SIG-M5 treated with dmso at 0.1 percent for 504 hours (cell line): Measurements from ENCODE around the gene BIN2.
"Not testable (repeated sequence)": the region's sequence is repeated elsewhere in the genome, so short reads cannot be mapped to it uniquely, and the experiment has no call there.

ENCODE experiments used
- DNase-seq: peaks from one replicate; lab custom pipeline; 2025; ENCODE audit not compliant: unreplicated experiment; lab: John Stamatoyannopoulos, UW

Gene BIN2

GRCh38 chr12:51318057-51318806 lies 5.7 kb downstream of the BIN2 start:
- not testable (repeated sequence) for DNase-seq

GRCh38 chr12:51311389-51311788 lies 12.6 kb downstream of the BIN2 start:
- DNase-seq: no peak

- no peak for DNase-seq
These were observed 16.1 kb downstream of the BIN2 start for GRCh38 chr12:51307655-51308593.

GRCh38 chr12:51306507-51306906 lies 17.5 kb downstream of the BIN2 start:
- no peak for DNase-seq

- not testable (repeated sequence) for DNase-seq
These were observed 23.2 kb downstream of the BIN2 start for GRCh38 chr12:51300768-51301167.

- DNase-seq: no peak
These were observed 28.3 kb downstream of the BIN2 start for GRCh38 chr12:51295651-51296050.

GRCh38 chr12:51294097-51294496 lies 29.9 kb downstream of the BIN2 start:
- DNase-seq: not testable (repeated sequence)

- no peak for DNase-seq
These were observed 30.3 kb downstream of the BIN2 start for GRCh38 chr12:51293696-51294095.

GRCh38 chr12:51291603-51292513 lies 32.1 kb downstream of the BIN2 start:
- DNase-seq: peak; percentile 91

- DNase-seq: no peak
These were observed 38.1 kb downstream of the BIN2 start for GRCh38 chr12:51285843-51286242.

- no peak for DNase-seq
These were observed 42.6 kb downstream of the BIN2 start for GRCh38 chr12:51281202-51281924.

- DNase-seq: no peak
These were observed 48.9 kb downstream of the BIN2 start for GRCh38 chr12:51275088-51275487.

- not testable (repeated sequence) for DNase-seq
These were observed 51.2 kb downstream of the BIN2 start for GRCh38 chr12:51272810-51273209.

- peak; percentile 50 for DNase-seq
These were observed 52.9 kb downstream of the BIN2 start for GRCh38 chr12:51270951-51271518.

GRCh38 chr12:51270067-51270950 lies 53.7 kb downstream of the BIN2 start, which contains the start of gene SMAGP:
Gene SMAGP, minus strand, starts transcription at chr12:51270415. Its CDS starts 1,137 bp downstream, at chr12:51269278.
- DNase-seq: peak; percentile 42

GRCh38 chr12:51269174-51270066 lies 54.6 kb downstream of the BIN2 start:
- no peak for DNase-seq

GRCh38 chr12:51265024-51265423 lies 59.0 kb downstream of the BIN2 start:
- no peak for DNase-seq

- no peak for DNase-seq
These were observed 59.7 kb downstream of the BIN2 start for GRCh38 chr12:51264297-51264696.
